ENCODE results near the gene CNTNAP5.

CNTNAP5 gene

DNA sequence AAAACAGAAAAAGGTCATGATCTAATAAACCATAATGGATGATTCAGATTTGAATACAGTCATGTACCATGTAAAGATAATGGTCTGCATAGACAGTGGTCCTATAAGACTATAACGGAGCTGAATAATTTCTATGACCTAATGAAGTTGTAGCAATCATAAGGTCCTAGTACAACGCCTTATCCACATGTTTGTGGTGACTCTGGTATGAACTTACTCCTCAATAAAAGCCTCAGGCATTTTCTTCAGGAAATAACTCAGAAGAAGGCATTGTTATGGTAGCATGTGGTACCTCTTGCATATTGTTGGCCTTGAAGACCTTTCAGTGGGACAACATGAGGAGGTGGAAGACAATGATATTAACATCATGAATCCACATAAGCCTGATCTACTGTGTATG lies 883.3 kb downstream of the CNTNAP5 start:
- DNase-seq (ENCODE audit: low spot score), result no peak

DNA sequence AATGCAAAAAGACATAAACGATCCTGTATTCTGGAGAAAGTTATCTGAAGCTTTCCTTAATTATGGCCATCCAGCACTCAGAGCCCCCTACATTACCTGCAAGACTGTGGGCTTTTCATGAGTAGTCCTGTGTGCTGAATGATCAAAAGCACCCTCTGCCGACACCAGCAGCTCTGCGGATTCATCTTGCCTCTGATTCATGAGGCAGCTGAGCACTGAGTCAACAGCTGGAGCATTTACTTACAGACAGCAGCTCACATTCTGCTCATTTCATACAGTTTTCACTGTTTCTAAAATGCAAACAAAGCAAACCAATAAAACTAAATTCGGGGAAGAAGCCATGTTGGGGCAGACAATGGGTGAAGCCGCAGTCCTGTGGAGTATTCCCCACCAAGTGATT lies 886.5 kb downstream of the CNTNAP5 start:
- DNase-seq (ENCODE audit: low spot score), result no peak

DNA sequence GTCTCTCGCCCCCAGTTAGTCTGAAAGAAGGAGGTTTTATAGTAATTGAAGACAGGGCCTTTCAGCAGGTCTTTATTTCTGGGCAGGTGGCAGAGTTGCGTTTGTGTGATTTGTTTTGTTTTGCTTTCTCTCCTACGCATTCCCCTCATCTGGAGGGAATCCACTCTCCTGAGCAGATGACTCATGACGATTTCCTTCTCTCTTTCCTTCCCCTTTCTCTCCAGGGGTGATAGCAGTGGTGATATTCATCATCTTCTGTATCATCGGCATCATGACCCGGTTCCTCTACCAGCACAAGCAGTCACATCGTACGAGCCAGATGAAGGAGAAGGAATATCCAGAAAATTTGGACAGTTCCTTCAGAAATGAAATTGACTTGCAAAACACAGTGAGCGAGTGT lies 888.8 kb downstream of the CNTNAP5 start:
- no peak for DNase-seq (ENCODE audit: low spot score)

- no peak for DNase-seq (ENCODE audit: low spot score)
These were observed 890.5 kb downstream of the CNTNAP5 start for GRCh38 chr2:124915567-124915966.

DNA sequence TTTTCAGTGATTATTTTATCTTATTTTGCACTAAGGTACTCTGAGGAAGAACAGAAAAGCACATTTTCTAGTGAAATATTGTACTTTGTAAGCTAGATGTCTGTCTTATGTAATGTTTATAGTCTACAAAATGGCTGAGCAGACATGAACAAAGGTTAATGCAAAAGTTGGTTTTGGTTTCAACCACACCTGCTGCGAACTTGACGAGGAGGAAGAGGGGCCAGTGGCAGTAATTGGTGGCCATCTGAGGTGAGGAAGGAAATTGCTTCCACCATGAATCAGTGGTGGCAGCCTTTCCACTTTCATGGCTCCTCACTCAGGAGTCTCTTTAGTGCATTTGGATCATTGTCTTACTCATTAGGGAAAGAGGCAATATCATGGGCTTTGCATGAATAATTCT lies 894.2 kb downstream of the CNTNAP5 start:
- no peak for DNase-seq (ENCODE audit: low spot score)

DNA sequence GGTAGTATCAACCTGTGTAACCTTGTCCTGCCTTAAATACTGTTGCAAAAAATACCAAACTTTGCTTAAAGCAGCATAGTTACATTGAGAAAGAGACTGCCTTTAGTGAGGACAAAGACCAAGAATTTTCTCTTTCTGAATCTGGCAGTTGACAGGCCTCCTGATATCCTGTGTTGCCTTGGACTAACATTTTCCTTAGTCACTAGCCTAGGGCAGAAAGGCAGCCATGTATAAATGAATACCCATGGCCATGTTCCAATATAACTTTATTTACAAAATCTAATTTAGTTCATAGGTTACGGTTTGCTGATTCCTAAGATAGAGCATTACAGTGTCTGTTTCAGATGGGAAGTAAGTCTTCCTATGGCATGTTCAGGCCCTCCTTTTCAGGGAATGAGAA lies 895.4 kb downstream of the CNTNAP5 start:
- DNase-seq (ENCODE audit: low spot score), result no peak

- DNase-seq (ENCODE audit: low spot score), result no peak
These were observed 896.1 kb downstream of the CNTNAP5 start for GRCh38 chr2:124921191-124921590.

GRCh38 chr2:124923097-124923496 lies 898.0 kb downstream of the CNTNAP5 start:
- DNase-seq (ENCODE audit: low spot score), result no peak

GRCh38 chr2:124933883-124934282 lies 908.8 kb downstream of the CNTNAP5 start:
- DNase-seq (ENCODE audit: low spot score), result no peak

DNA sequence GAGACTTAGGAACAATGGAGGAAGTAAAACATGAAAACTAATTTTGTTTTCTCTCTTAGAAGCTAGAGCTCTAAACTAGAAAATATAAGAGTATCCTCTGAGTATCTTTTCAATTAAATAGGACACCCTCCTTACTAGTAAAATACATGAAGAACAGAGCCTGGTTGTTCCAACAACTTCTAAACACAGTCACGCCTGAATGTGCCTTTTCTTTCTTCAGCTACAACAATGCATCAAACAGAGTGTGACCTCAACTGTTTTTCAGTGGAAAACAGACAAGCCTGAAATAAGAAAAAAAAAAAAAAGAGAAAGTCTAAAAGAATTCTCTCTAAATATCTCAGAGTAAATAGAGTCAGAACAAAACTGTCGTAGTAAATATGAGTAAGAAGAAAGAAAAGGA lies 928.8 kb downstream of the CNTNAP5 start:
- DNase-seq (ENCODE audit: low spot score), result no peak

DNA sequence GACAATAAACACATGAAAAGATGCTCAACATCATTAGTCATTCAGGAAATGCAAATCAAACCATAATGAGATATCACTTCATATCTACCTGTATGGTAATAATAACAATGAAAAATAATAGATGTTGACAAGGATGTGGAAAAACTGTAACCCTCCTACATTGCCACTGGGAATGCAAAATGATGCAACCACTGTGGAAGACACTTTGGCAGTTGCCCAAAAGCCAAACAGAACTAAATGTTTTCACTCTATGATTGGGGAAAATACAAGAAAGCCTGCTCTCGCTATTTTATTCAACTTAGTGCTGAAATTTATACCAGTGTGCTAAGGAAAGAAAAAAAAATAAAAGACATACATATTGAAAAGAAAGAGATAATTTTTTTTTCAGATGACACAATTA lies 934.5 kb downstream of the CNTNAP5 start:
- no peak for DNase-seq (ENCODE audit: low spot score)

GRCh38 chr2:124961132-124961531 lies 936.0 kb downstream of the CNTNAP5 start:
- DNase-seq (ENCODE audit: low spot score), result no peak

Measured in LoVo (cell line).